DND-41 (cell line): ENCODE measurements around the gene STAM2.

Experiments
- CTCF ChIP-seq: IDR thresholded peaks from 2 replicates; pipeline ENCODE4 v1.5.1; 2012; ENCODE audit warnings: borderline replicate concordance, low read length, moderate library complexity, mild to moderate bottlenecking; ENCODE audit not compliant: poor library complexity, severe bottlenecking; ENCODE audit errors: extremely low read depth
- EZH2 ChIP-seq: IDR thresholded peaks from 3 replicates; pipeline ENCODE4 v1.6.1; 2012; ENCODE audit warnings: borderline replicate concordance, low read depth, mild to moderate bottlenecking, moderate library complexity, low read length, inconsistent platforms; ENCODE audit not compliant: severe bottlenecking

DNA sequence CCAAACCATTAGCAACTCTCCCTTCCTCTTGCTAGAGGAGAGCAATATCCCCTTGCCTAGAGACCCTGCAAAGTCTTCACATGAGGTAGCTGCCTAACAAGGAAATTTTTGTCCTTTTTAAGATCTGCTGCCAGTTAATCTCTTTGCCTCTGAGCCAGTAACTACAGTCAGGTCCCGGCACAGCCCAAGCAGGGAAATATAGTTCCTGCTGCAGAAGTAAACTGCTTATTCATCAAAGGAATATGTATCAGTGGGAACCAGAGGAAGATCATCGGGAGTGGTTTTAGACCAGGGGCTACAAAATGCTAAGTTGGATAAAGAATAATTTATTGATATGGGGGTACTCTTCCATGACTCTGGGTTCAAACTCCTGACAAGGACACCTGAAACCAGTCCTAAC lies 107.3 kb downstream of the STAM2 start:
- TF ChIP-seq EZH2 (no peak), CTCF (no peak)
